DOHH2 (cell line): ENCODE data around the gene CA6.
"Not testable (repeated sequence)": the region's sequence is repeated elsewhere in the genome, so short reads cannot be mapped to it uniquely, and the experiment has no call there.

ENCODE experiments used
- H3F3A ChIP-seq: fragments of 200-600 bp; sonication (generic), shearing (Covaris generic); 2 replicates; pipeline ENCODE4 v1.6.0; 2016; ENCODE audit warnings: antibody characterized with exemption, mild to moderate bottlenecking; ENCODE audit not compliant: control insufficient read depth, insufficient read depth
- H3K27ac ChIP-seq: fragments of 200-600 bp; sonication (generic); 2 replicates; pipeline ENCODE4 v1.5.1; 2014; ENCODE audit warnings: low read depth, mild to moderate bottlenecking, low read length, moderate library complexity
- H3K27me3 ChIP-seq: fragments of 200-600 bp; sonication (generic); 2 replicates; pipeline ENCODE4 v1.6.1; 2014; ENCODE audit warnings: mild to moderate bottlenecking, low read length, mixed read lengths; ENCODE audit not compliant: control insufficient read depth
- H3K36me3 ChIP-seq: fragments of 200-600 bp; sonication (generic); 2 replicates; pipeline ENCODE4 v1.6.1; 2014; ENCODE audit warnings: mild to moderate bottlenecking, low read length, moderate library complexity, mixed read lengths; ENCODE audit not compliant: control insufficient read depth
- H3K4me1 ChIP-seq: fragments of 200-600 bp; sonication (generic); 2 replicates; pipeline ENCODE4 v1.6.1; 2014; ENCODE audit warnings: mild to moderate bottlenecking, low read length, mixed read lengths; ENCODE audit not compliant: control insufficient read depth
- H3K4me2 ChIP-seq: fragments of 200-600 bp; sonication (generic); 2 replicates; pipeline ENCODE4 v1.6.0; 2014; ENCODE audit warnings: mild to moderate bottlenecking, low read length, moderate library complexity
- H3K4me3 ChIP-seq: fragments of 200-600 bp; sonication (generic); 2 replicates; pipeline ENCODE4 v1.5.1; 2014; ENCODE audit warnings: mild to moderate bottlenecking, low read length, mixed read lengths
- H3K79me2 ChIP-seq: fragments of 200-600 bp; sonication (generic); 2 replicates; pipeline ENCODE4 v1.6.1; 2014; ENCODE audit warnings: mild to moderate bottlenecking, low read length, mixed read lengths; ENCODE audit not compliant: control insufficient read depth
- H3K9me2 ChIP-seq: fragments of 200-600 bp; sonication (generic); replicated peaks from 2 replicates; pipeline ENCODE4 v1.6.1; 2014; ENCODE audit warnings: mild to moderate bottlenecking, low read length, mixed read lengths; ENCODE audit not compliant: control insufficient read depth
- H3K9me3 ChIP-seq: fragments of 200-600 bp; sonication (generic); 2 replicates; pipeline ENCODE4 v1.6.1; 2014; ENCODE audit warnings: antibody characterized with exemption, low read length, mixed read lengths; ENCODE audit not compliant: control insufficient read depth, insufficient read depth
- H4K20me1 ChIP-seq: fragments of 200-600 bp; sonication (generic); 2 replicates; pipeline ENCODE4 v1.6.0; 2014; ENCODE audit warnings: low read depth, mild to moderate bottlenecking, antibody characterized with exemption, low read length, moderate library complexity; ENCODE audit not compliant: control insufficient read depth, insufficient read depth
- CTCF ChIP-seq: fragments of 200-600 bp; sonication (generic); IDR thresholded peaks from one replicate; pipeline ENCODE4 v1.5.1; 2014; ENCODE audit warnings: antibody characterized with exemption, mild to moderate bottlenecking, low read depth, low read length; ENCODE audit not compliant: poor library complexity, severe bottlenecking
- EZH2phosphoT487 ChIP-seq: fragments of 200-600 bp; sonication (generic); IDR thresholded peaks from 2 replicates; pipeline ENCODE4 v1.6.1; 2017; ENCODE audit warnings: borderline replicate concordance, mild to moderate bottlenecking, antibody characterized with exemption, low read length, moderate library complexity, mixed read lengths

Gene CA6

GRCh38 chr1:9020305-9020704 is 74.6 kb downstream of the CA6 start:
- no peaks in the 10 kb centered on the region for H3K27me3 ChIP-seq
- H3K79me2 ChIP-seq: no peaks in the 10 kb centered on the region
- peaks cover 20% of the 10 kb centered on the region for H3K4me1 ChIP-seq
- no peaks in the 10 kb centered on the region for H4K20me1 ChIP-seq
- H3K27ac ChIP-seq: no peak overlapping the region
- H3K36me3 ChIP-seq: no peaks in the 10 kb centered on the region
- H3K4me2 ChIP-seq: no peak overlapping the region
- no peak overlapping the region for H3K4me3 ChIP-seq
- peaks cover 4% of the 10 kb centered on the region for H3F3A ChIP-seq
- H3K9me2 ChIP-seq: no peaks in the 10 kb centered on the region
- no peaks in the 10 kb centered on the region for H3K9me3 ChIP-seq
- no peak for TF ChIP-seq CTCF
- TF ChIP-seq EZH2phosphoT487: no peak

- H3K27ac ChIP-seq, H4K20me1 ChIP-seq, H3K4me2 ChIP-seq, H3K27me3 ChIP-seq, H3K9me3 ChIP-seq, H3K79me2 ChIP-seq, H3K36me3 ChIP-seq, H3F3A ChIP-seq, H3K9me2 ChIP-seq, H3K4me1 ChIP-seq, H3K4me3 ChIP-seq: not testable (repeated sequence)
Measured at GRCh38 chr1:9022026-9022738, 76.5 kb downstream of the CA6 start.

- Histone ChIP-seq H3K27ac (no peak overlapping the region), H3K79me2 (no peaks in the 10 kb centered on the region), H3K4me3 (no peak overlapping the region), H4K20me1 (no peaks in the 10 kb centered on the region), H3K9me2 (no peaks in the 10 kb centered on the region), H3K36me3 (no peaks in the 10 kb centered on the region), H3K4me1 (peaks cover 5% of the 10 kb centered on the region; the same call in 1 of the 2 replicates), H3K4me2 (no peak overlapping the region), H3K27me3 (no peaks in the 10 kb centered on the region), H3K9me3 (no peaks in the 10 kb centered on the region), H3F3A (no peaks in the 10 kb centered on the region)
- TF ChIP-seq CTCF: no peak
- TF ChIP-seq EZH2phosphoT487: no peak
Measured at GRCh38 chr1:9022773-9023172, 77.1 kb downstream of the CA6 start.
